HUES48 (cell line): Measurements from ENCODE around the gene LEAP2.
"Not testable (repeated sequence)": the region's sequence is repeated elsewhere in the genome, so short reads cannot be mapped to it uniquely, and the experiment has no call there.

Experiments used
- H3K27ac ChIP-seq: one replicate; pipeline ENCODE4 v1.7.0; 2013; ENCODE audit warnings: low read depth, low read length, inconsistent platforms
- H3K27me3 ChIP-seq: 2 replicates; pipeline ENCODE4 v1.6.1; 2013; ENCODE audit warnings: mild to moderate bottlenecking, low read length; ENCODE audit not compliant: control insufficient read depth, insufficient read depth
- H3K36me3 ChIP-seq: 2 replicates; pipeline ENCODE4 v1.6.1; 2013; ENCODE audit warnings: low read length; ENCODE audit not compliant: control insufficient read depth, insufficient read depth
- H3K4me1 ChIP-seq: 2 replicates; pipeline ENCODE4 v1.6.1; 2013; ENCODE audit warnings: mild to moderate bottlenecking, low read length; ENCODE audit not compliant: control insufficient read depth, insufficient read depth
- H3K4me3 ChIP-seq: 2 replicates; pipeline ENCODE4 v1.5.1; 2013; ENCODE audit warnings: mild to moderate bottlenecking, low read depth, low read length
- H3K9ac ChIP-seq: 2 replicates; pipeline ENCODE4 v1.6.1; 2013; ENCODE audit warnings: mild to moderate bottlenecking, low read depth, low read length, moderate library complexity
- H3K9me3 ChIP-seq: 2 replicates; pipeline ENCODE4 v1.6.1; 2013; ENCODE audit warnings: low read length; ENCODE audit not compliant: control insufficient read depth, insufficient read depth

The LEAP2 gene

GRCh38 chr5:132848270-132848669 lies 25.2 kb upstream of the LEAP2 start:
- Histone ChIP-seq H3K9ac (no peak overlapping the region), H3K27me3 (no peaks in the 10 kb centered on the region), H3K36me3 (no peaks in the 10 kb centered on the region), H3K27ac (no peak overlapping the region), H3K9me3 (no peaks in the 10 kb centered on the region), H3K4me3 (no peak overlapping the region), H3K4me1 (no peaks in the 10 kb centered on the region)

GRCh38 chr5:132849347-132849746 lies 24.1 kb upstream of the LEAP2 start:
- Histone ChIP-seq H3K36me3 (no peaks in the 10 kb centered on the region), H3K27ac (no peak overlapping the region), H3K9ac (no peak overlapping the region), H3K9me3 (no peaks in the 10 kb centered on the region), H3K4me1 (peaks cover 8% of the 10 kb centered on the region), H3K27me3 (no peaks in the 10 kb centered on the region), H3K4me3 (no peak overlapping the region)

GRCh38 chr5:132850066-132850465 lies 23.4 kb upstream of the LEAP2 start:
- Histone ChIP-seq H3K9me3 (no peaks in the 10 kb centered on the region), H3K4me1 (peaks cover 11% of the 10 kb centered on the region), H3K9ac (no peak overlapping the region), H3K36me3 (no peaks in the 10 kb centered on the region), H3K4me3 (no peak overlapping the region), H3K27ac (no peak overlapping the region), H3K27me3 (no peaks in the 10 kb centered on the region)

GRCh38 chr5:132853323-132853722 lies 20.1 kb upstream of the LEAP2 start:
- peaks cover 11% of the 10 kb centered on the region for H3K4me1 ChIP-seq
- no peak overlapping the region for H3K9ac ChIP-seq
- H3K27me3 ChIP-seq: no peaks in the 10 kb centered on the region
- no peaks in the 10 kb centered on the region for H3K36me3 ChIP-seq
- no peak overlapping the region for H3K4me3 ChIP-seq
- H3K9me3 ChIP-seq: no peaks in the 10 kb centered on the region
- no peak overlapping the region for H3K27ac ChIP-seq

GRCh38 chr5:132853790-132854189 lies 19.7 kb upstream of the LEAP2 start:
- peaks cover 11% of the 10 kb centered on the region for H3K4me1 ChIP-seq
- H3K9ac ChIP-seq: no peak overlapping the region
- no peaks in the 10 kb centered on the region for H3K9me3 ChIP-seq
- H3K4me3 ChIP-seq: no peak overlapping the region
- no peaks in the 10 kb centered on the region for H3K36me3 ChIP-seq
- no peaks in the 10 kb centered on the region for H3K27me3 ChIP-seq
- H3K27ac ChIP-seq: no peak overlapping the region

- H3K27ac ChIP-seq: no peak overlapping the region
- H3K27me3 ChIP-seq: no peaks in the 10 kb centered on the region
- no peaks in the 10 kb centered on the region for H3K9me3 ChIP-seq
- no peak overlapping the region for H3K4me3 ChIP-seq
- H3K4me1 ChIP-seq: peaks cover 11% of the 10 kb centered on the region
- no peak overlapping the region for H3K9ac ChIP-seq
- H3K36me3 ChIP-seq: no peaks in the 10 kb centered on the region
These were observed 19.2 kb upstream of the LEAP2 start for GRCh38 chr5:132854301-132854700.

- peaks cover 11% of the 10 kb centered on the region for H3K4me1 ChIP-seq
- H3K9me3 ChIP-seq, H3K27me3 ChIP-seq, H3K27ac ChIP-seq, H3K4me3 ChIP-seq, H3K9ac ChIP-seq, H3K36me3 ChIP-seq: not testable (repeated sequence)
These were observed 18.5 kb upstream of the LEAP2 start for GRCh38 chr5:132854992-132855391.

- Histone ChIP-seq H3K27ac (no peak overlapping the region), H3K9ac (no peak overlapping the region), H3K9me3 (no peaks in the 10 kb centered on the region), H3K36me3 (no peaks in the 10 kb centered on the region), H3K4me1 (peaks cover 11% of the 10 kb centered on the region), H3K27me3 (no peaks in the 10 kb centered on the region), H3K4me3 (no peak overlapping the region)
These were observed 17.5 kb upstream of the LEAP2 start for GRCh38 chr5:132856011-132856410.

- Histone ChIP-seq H3K27ac (no peak overlapping the region), H3K4me1 (peaks cover under 1% of the 10 kb centered on the region; the same call in 1 of the 2 replicates), H3K27me3 (no peaks in the 10 kb centered on the region), H3K36me3 (no peaks in the 10 kb centered on the region), H3K4me3 (no peak overlapping the region), H3K9me3 (no peaks in the 10 kb centered on the region), H3K9ac (no peak overlapping the region)
These were observed 13.5 kb upstream of the LEAP2 start for GRCh38 chr5:132859889-132860437.

- Histone ChIP-seq H3K27ac (no peak overlapping the region), H3K4me1 (peaks cover 9% of the 10 kb centered on the region), H3K9me3 (no peaks in the 10 kb centered on the region), H3K9ac (no peak overlapping the region), H3K4me3 (no peak overlapping the region), H3K36me3 (no peaks in the 10 kb centered on the region), H3K27me3 (no peaks in the 10 kb centered on the region)
These were observed 12.7 kb upstream of the LEAP2 start for GRCh38 chr5:132860742-132861141.

GRCh38 chr5:132865668-132866341 lies 7.7 kb upstream of the LEAP2 start:
- Histone ChIP-seq H3K36me3 (peaks cover 30% of the 10 kb centered on the region), H3K27ac (peak overlapping the region; percentile 90), H3K4me3 (peak overlapping the region; percentile 86), H3K27me3 (no peaks in the 10 kb centered on the region), H3K9ac (peak overlapping the region; percentile 50), H3K4me1 (peaks cover 11% of the 10 kb centered on the region), H3K9me3 (no peaks in the 10 kb centered on the region)
